Activated CD8-positive, alpha-beta memory T cell treated with anti-CD3 and anti-CD28 coated beads, Interleukin-2, amount 50 U/mL, for 24 hours (primary cell): ENCODE results near the gene AKR1C8.

Experiments
- DNase-seq: peaks from one replicate; pipeline ENCODE4 v3.0.0-alpha.2; 2020; ENCODE audit errors: extremely low read depth

AKR1C8 gene

DNA sequence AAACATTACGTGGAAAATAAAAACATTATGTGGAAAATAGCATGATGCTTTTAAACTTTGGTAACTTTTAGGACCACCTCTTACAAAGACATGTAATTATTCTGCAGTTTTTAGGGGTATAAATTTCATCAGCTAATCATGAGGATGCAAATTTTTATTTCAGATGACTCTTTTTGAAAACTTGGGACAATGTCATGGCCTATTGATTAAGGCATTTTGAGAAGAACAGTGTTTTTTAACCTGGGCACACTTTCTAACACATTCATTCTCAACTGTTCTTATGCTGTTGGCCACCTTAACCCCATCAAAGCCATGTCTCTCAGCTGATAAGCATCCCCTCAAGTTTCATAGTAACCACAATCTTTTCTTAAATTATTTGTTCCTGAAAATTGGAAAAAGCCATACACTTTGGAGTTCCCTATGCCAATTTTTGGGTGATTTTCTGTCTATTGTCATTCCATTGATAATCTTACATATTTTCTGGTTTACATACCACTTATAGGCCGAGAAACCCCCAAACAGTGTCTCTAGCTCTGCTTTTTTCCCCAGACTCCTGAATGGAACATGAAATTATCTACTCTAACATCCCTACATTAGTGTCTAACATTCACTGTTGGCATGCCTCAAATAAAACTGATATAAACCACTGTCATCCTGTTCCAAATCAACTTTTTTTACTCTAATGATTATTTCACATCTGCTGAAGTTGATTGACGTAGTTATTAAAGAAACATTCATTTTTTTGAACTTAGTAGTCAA is 76.1 kb downstream of the AKR1C8 start:
- DNase-seq = no peak

DNA sequence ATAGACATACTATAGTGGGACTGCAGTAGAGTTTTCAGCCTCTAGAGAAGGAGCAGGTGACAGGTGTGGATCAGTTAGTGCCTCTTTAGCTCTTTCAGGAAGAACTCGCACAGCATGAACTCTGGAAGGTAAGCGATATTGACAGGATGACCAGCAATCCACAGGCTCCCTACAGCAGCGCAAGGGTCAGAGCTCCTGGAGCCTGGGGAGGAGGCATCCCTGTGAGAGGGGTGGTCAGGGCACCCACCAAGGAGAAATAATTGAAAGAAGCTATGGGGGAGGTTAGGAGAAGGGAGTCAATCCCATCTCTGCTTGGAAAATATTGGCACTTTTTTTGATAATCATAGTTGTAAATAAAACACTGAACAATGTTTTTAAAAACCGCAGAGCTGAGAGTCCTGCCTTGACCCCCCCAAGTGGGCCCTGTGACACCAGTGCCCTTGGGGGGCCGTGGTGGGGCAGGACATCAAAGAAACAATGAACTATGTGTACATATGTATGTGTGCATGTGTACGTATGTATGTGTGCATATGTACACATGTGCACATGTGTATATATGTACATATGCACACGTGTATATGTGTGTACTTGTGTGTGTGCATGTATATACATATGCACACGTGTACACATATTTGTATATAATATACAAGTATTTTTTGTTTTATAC is 77.0 kb downstream of the AKR1C8 start:
- no peak for DNase-seq

DNA sequence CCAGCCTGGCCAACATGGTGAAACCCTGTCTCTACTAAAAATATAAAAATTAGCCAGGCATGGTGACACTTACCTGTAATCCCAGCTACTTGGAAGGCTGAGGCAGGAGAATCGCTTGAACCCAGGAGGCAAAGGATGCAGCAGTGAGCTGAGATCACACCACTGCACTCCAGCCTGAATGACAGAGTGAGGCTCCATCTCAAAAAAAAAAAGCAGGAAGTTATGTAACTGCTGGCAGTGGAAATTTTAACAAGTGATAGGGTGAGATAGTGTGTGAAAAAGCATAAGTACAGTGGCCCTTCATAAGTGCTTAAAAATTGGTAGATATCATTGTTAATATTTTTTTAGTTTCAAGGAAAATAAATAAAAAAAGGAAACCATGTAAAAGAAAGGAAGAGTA is 78.4 kb downstream of the AKR1C8 start:
- no peak for DNase-seq

DNA sequence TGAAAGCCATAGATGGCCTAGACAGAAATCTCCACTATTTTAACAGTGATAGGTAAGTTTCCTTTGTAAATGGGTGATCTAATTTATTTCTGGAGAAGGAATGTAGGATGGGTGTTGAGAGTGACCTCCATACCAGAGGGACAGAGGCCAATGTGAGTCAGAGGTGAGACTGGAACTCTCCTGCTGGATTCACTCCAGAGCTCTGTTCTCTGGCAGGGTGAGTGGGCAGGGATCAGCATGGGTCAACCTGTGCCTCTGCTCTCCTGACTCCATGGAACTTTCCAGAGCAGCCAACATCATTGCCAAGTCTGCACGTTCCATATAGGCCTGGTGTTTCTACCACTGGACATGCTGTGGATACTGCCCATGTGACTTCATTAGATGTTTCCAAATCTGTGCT is 79.3 kb downstream of the AKR1C8 start:
- DNase-seq = no peak
